KOPT-K1 (cell line): ENCODE measurements around the gene MDC1.
"Not testable (repeated sequence)": the region's sequence is repeated elsewhere in the genome, so short reads cannot be mapped to it uniquely, and the experiment has no call there.

Source experiments
- H3K27ac ChIP-seq: fragments of 200-600 bp; sonication (generic); 2 replicates; pipeline ENCODE4 v1.5.1; 2016; ENCODE audit warnings: antibody characterized with exemption, mild to moderate bottlenecking, low read depth, low read length; ENCODE audit not compliant: poor library complexity, severe bottlenecking
- H3K36me3 ChIP-seq: fragments of 200-600 bp; sonication (generic); 2 replicates; pipeline ENCODE4 v1.5.1; 2017; ENCODE audit warnings: antibody characterized with exemption, mild to moderate bottlenecking, low read length, moderate library complexity; ENCODE audit not compliant: insufficient read depth
- H3K9me3 ChIP-seq: fragments of 200-600 bp; sonication (generic); 2 replicates; pipeline ENCODE4 v1.5.1; 2017; ENCODE audit warnings: antibody characterized with exemption, low read length, mild to moderate bottlenecking; ENCODE audit not compliant: insufficient read depth, poor library complexity, severe bottlenecking

MDC1 gene, protein sequence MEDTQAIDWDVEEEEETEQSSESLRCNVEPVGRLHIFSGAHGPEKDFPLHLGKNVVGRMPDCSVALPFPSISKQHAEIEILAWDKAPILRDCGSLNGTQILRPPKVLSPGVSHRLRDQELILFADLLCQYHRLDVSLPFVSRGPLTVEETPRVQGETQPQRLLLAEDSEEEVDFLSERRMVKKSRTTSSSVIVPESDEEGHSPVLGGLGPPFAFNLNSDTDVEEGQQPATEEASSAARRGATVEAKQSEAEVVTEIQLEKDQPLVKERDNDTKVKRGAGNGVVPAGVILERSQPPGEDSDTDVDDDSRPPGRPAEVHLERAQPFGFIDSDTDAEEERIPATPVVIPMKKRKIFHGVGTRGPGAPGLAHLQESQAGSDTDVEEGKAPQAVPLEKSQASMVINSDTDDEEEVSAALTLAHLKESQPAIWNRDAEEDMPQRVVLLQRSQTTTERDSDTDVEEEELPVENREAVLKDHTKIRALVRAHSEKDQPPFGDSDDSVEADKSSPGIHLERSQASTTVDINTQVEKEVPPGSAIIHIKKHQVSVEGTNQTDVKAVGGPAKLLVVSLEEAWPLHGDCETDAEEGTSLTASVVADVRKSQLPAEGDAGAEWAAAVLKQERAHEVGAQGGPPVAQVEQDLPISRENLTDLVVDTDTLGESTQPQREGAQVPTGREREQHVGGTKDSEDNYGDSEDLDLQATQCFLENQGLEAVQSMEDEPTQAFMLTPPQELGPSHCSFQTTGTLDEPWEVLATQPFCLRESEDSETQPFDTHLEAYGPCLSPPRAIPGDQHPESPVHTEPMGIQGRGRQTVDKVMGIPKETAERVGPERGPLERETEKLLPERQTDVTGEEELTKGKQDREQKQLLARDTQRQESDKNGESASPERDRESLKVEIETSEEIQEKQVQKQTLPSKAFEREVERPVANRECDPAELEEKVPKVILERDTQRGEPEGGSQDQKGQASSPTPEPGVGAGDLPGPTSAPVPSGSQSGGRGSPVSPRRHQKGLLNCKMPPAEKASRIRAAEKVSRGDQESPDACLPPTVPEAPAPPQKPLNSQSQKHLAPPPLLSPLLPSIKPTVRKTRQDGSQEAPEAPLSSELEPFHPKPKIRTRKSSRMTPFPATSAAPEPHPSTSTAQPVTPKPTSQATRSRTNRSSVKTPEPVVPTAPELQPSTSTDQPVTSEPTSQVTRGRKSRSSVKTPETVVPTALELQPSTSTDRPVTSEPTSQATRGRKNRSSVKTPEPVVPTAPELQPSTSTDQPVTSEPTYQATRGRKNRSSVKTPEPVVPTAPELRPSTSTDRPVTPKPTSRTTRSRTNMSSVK (N-terminal part only)

DNA sequence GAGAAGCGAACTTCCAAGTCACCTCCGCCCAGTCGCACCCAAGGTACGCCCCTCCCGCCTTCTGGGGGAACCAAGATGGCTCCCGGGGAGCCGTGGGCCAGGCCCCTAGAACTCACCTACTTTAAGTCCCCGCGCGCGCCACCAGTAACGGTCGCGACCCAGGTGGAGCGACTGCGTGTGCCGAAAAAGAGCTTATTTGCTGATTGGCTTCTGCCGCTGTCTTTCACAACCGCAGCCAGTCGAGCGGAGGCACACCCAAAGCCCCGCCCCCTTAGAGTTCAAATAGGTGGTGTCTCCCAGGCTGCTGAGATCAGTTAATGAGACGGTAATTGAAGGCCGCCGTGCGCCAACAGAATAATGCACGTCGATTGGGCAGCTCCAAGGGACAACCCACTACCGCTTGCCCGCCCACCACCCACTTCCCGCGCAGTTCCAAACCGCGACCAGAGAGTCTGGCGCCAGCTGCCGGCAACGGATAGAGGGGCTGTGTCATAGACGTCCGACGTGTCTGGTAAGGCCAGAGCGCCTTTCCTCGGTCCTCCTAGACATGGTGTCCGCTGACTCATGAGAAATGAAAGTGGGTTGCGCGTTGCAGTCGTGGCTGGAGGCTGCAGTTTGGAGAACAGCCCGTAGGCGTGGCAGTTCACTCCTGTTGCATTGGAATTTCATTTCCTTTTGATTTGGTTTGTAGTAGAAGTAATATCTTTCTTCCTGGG lies at the start of gene MDC1:
TSS of gene MDC1 (minus strand) at position 153 of the 716 bp plus-strand sequence. CDS start 2,106 bp downstream, outside the sequence.
- Histone ChIP-seq H3K9me3 (no peaks in the 10 kb centered on the region), H3K27ac (peak within 1 kb of the TSS; percentile 98), H3K36me3 (peaks cover 39% of the 10 kb centered on the region)

DNA sequence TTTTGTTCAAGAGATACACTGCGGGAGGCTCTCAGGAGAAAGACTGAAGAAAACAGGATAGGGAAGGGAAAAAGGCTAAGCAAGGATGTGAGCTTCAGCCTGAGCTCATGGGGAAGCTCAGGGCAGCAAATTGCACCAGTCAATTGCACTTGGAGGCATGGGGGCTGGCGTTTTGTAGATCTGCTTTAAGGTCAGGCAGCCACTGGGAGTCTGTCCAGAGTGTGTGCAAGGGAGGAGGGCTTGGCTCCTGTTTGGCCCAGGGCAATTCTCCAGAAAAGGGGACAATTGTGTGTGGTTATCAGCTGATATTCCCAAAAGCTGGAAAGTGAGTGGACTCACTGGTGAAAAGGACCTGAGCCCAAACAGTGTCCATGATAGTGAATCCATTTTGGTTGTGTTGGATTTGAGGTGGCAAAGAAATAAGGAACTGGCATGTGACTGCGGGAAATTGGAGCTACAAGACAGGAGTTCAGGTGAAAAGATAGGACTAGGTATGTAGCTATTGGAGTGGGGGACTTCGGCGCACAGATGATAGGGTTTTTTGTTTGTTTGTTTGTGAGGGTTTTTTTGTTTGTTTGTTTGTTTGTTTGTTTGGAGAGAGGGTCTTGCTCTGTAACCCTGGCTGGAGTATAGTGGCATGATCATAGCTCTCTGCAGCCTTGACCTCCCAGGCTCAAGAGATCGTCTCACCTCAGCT lies 49.5 kb upstream of the MDC1 start:
- Histone ChIP-seq H3K27ac (no peak overlapping the region), H3K36me3 (no peaks in the 10 kb centered on the region), H3K9me3 (no peaks in the 10 kb centered on the region)

DNA sequence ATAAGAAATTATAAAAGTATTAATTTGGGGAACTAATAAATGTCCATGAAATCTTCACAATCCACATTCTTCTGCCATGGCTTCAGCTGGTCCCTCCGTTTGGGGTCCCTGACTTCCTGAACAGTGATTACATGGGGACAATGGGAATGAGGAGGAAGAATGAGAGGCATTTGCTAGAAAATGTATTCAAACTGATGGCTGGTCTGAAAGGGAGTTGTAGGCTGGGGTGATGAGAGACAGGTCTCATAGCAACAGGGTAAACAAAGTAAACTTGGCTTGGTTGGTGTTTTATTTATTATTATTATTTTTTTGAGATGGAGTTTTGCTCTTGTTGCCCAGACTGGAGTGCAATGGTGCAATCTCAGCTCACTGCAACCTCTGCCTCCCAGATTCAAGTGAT lies 48.4 kb upstream of the MDC1 start:
- H3K36me3 ChIP-seq, H3K9me3 ChIP-seq, H3K27ac ChIP-seq: not testable (repeated sequence)

DNA sequence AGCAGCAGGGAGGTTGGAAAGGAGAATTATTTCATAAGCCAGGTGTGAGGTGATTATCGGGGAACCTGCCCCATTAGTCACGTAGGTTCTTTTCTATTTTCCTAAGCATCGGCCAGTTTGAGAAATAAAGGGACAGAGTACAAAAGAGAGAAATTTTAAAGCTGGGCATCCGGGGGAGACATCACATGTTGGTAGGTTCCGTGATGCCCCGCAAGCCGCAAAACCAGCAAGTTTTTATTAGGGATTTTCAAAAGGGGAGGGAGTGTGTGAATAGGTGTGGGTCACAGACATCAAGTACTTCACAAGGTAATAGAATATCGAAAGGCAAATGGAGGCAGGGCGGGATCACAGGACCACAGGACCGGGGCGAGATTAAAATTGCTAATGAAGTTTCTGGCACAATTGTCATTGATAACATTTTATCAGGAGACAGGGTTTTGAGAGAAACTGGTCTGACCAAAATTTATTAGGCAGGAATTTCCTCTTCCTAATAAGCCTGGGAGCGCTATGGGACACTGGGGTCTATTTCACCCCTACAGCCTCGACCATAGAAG lies 47.5 kb upstream of the MDC1 start:
- H3K9me3 ChIP-seq, H3K27ac ChIP-seq, H3K36me3 ChIP-seq: not testable (repeated sequence)

DNA sequence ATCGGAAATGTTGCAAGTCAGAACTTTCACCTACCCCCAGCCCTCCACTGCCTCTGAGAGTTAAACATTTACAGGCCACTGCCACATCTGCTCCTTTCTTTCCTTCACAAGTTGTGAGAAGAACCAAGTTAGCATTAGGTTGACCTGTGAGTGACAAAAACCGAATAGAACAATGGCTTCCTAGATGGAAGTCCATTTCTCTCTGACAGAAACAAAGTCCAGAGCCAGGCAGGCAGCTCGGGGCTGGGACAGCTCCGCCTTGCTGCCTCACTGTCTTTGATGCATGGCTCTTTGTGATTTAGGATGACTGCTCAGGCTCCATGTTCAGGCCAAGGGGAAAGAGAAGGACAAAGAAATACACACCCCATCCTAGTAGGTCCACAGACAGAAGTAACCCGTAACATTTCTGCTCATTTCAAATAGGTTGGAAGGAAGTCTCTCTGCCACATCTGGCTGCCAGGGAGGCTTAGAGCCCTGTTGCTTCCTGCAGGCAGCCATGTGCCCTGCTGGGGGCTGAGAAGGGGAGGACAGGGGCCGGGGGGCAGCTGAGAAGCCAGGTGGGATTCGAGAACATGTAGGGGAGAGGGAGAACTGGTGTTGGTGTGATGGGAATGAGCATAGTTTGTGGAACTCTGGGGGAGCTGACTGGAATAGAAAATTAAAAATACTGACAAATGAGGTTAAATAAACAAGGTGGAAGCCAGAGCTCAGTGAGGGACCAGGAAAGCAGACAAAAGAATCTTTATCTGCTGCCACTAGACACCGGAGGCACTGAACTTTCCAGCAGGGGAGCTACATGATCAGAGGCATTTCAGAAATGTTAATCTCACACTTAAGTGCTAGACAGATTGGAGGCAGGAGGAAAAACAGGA lies 46.8 kb upstream of the MDC1 start:
- Histone ChIP-seq H3K27ac (no peak overlapping the region), H3K9me3 (no peaks in the 10 kb centered on the region), H3K36me3 (no peaks in the 10 kb centered on the region)

DNA sequence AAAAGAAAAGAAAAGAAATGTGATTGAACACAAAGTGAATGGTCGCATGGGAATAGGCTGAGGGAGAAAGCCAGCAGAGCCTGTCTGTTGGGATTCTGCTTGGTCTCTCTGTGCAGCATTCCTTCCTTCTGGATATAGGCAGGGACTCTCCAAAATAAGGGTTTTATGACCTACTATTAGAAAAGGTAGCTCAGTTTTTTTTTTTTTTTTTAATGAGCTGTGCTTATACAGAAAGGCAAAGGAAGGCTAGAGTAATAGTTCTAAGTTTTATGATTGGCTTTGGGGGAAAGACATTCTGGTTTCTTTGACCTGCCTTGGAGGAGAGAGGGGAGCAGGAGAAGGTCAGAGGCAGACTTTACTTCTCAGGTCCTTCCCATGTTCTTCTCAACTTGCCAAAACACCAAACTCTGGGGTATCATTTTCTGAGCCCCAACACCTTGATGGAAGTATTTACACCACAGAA lies 46.1 kb upstream of the MDC1 start:
- H3K27ac ChIP-seq: no peak overlapping the region
- H3K36me3 ChIP-seq: no peaks in the 10 kb centered on the region
- H3K9me3 ChIP-seq: no peaks in the 10 kb centered on the region

DNA sequence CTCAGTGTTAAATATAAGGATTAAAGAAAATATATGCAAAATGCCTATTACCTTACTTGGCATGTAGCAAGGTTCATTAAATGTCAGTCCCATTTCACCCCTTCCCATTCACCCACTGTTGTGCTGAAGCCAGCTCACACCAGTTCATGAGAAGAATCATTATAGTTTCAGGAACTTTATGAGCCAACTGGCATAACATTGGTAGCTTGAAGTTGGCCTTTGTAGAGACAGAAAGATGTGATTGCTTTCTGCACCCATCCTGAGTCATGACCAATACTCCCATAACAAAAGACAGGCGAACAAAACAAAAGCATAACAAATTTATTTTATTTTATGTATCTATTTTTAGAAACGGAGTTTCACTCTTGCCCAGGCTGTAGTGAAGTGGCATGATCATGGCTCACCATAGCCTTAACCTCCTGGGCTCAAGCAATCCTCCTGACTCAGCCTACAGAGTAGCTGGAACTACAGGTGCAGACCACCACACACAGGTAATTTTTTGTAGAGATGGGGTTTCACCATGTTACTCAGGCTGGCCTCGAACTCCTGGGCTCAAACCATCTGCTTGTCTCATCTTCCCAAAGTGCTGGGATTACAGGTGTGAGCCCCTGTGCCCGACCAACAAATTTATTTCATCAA lies 44.8 kb upstream of the MDC1 start:
- H3K36me3 ChIP-seq: no peaks in the 10 kb centered on the region
- H3K27ac ChIP-seq: no peak overlapping the region

DNA sequence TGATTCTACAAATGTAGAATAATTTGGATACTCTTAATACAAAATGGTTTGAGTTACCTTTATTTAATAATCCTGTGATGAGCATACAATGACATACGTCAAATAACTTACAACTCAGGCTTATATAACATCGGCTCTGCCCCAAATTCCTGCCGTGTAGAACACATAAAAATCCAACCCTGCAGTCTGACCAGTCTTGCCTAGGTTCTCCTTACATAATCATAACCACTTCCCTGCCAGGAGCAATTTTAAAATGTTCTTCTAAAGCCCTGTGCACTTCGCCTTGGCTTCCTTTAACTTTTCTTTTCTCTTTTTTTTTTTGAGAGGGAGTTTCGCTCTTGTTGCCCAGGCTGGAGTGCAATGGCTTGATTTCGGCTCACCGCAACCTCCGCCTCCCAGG lies 43.5 kb upstream of the MDC1 start:
- Histone ChIP-seq H3K9me3 (no peaks in the 10 kb centered on the region), H3K27ac (no peak overlapping the region), H3K36me3 (no peaks in the 10 kb centered on the region)

More for the DNA sequence above, 44.8 kb upstream of the MDC1 start:
- H3K9me3 ChIP-seq: no peaks in the 10 kb centered on the region

DNA sequence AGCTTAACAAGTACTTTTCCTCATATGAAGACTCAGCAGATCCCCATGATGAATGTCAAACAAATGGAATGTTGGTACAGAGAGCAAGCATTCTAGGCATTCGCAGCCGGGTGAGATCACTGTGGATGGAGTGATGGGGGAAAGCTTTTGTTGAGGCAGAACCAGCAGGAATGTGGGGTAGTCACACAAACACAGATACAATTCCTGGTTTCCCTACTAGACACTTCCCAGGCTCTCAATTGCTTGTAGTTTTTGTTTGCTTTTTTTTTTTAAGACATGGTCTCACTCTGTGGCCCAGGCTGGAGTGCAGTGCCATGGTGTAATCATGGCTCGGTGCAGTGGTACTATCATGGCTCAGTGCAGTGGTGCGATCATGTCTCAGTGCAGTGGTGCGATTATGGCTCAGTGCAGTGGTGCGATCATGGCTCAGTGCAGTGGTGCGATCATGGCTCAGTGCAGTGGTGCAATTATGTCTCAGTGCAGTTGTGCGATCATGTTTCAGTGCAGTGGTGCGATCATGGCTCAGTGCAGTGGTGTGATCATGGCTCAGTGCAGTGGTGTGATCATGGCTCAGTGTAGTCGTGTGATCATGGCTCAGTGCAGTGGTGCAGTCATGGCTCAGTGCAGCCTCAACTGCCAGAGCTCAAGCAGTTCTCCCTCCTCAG lies 42.6 kb upstream of the MDC1 start:
- H3K36me3 ChIP-seq: no peaks in the 10 kb centered on the region
- no peak overlapping the region for H3K27ac ChIP-seq
- H3K9me3 ChIP-seq: no peaks in the 10 kb centered on the region

DNA sequence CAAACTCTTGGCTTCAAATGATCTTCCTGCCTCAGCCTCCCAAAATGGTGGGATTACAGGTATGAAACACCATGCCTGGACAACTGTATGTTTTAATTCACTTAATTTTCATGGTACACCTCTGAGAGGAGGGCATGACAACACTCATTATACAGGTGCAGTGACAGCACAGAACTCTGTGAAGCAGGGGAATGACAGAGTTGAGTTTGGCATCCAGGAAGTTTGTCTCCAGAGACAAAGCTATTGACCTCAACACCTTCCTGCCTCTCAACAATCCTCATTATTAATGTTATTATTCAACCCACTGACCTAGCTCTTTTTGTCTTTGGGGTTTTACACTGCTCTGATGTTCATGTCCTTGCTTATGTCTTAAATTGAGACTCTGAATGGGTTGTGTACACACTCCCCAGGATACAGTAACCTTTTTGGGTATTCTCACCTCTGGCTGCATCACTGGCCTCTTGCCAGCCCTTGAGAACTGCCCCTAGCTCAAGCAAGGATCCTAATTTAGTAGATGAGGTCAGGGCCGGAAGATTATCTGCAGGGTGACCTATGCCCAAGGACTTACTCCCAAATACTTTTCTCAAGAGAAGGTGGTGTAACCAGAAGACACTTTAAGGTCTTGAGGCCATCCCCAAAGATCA lies 40.3 kb upstream of the MDC1 start:
- no peak overlapping the region for H3K27ac ChIP-seq
- H3K9me3 ChIP-seq: no peaks in the 10 kb centered on the region
- H3K36me3 ChIP-seq: no peaks in the 10 kb centered on the region

DNA sequence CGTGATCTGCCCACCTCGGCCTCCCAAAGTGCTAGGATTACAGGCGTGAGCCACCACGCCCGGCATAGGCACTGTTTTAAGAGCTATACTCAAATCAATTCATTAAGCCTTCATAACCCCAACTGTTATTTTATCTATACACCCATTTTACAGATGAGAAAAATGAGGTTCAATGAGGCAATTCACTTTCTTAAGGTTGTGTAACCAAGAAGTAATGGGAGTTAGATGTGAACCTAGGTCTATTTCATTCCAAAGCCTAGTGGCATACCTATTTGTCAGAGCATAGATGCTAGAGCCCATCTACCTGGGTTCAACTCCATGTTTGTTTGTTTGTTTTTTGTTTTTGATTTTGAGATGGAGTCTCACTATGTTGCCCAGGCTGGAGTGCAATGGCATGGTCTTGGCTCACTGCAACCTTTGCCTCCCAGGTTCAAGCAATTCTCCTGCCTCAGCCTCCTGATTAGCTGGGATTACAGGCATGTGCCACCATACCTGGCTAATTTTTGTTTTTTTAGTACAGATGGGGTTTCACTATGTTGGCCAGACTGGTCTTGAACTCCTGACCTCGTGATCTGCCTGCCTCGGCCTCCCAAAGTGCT lies 39.4 kb upstream of the MDC1 start:
- H3K36me3 ChIP-seq, H3K27ac ChIP-seq, H3K9me3 ChIP-seq: not testable (repeated sequence)
